HCT116 (cell line): ENCODE data around the gene KLHL35.

ENCODE experiments used
- EZH2 ChIP-seq: fragments of 200-600 bp; sonication (generic); IDR thresholded peaks from 2 replicates; pipeline ENCODE4 v1.6.1; 2017; ENCODE audit warnings: antibody characterized with exemption, mixed run types
- EZH2phosphoT487 ChIP-seq: fragments of 200-600 bp; IDR thresholded peaks from 2 replicates; pipeline ENCODE4 v1.6.1; 2018; ENCODE audit warnings: antibody characterized with exemption, borderline replicate concordance
- TCF7L2 ChIP-seq: IDR thresholded peaks from 2 replicates; pipeline ENCODE4 v1.7.0; 2011; ENCODE audit warnings: borderline replicate concordance, inconsistent platforms; ENCODE audit not compliant: insufficient read depth, insufficient read length; ENCODE audit errors: extremely low read depth
- TF ChIP-seq, protein P1 (sequence below), 3 experiments: fragments of 200-600 bp in 1 of 3; sonication (generic) in 1 of 3; IDR thresholded peaks in 2 of 3; conservative IDR thresholded peaks in 1 of 3; 2 replicates each; pipeline ENCODE4 v1.5.1; 2012 to 2017; ENCODE audit warnings: low read depth in 2 of 3, low read length in 2 of 3, antibody characterized with exemption in 1 of 3, borderline replicate concordance in 1 of 3, control low read depth in 1 of 3, mild to moderate bottlenecking in 1 of 3, mixed read lengths in 1 of 3, mixed run types in 1 of 3, moderate library complexity in 1 of 3; ENCODE audit not compliant: insufficient read depth in 1 of 3

DNA sequence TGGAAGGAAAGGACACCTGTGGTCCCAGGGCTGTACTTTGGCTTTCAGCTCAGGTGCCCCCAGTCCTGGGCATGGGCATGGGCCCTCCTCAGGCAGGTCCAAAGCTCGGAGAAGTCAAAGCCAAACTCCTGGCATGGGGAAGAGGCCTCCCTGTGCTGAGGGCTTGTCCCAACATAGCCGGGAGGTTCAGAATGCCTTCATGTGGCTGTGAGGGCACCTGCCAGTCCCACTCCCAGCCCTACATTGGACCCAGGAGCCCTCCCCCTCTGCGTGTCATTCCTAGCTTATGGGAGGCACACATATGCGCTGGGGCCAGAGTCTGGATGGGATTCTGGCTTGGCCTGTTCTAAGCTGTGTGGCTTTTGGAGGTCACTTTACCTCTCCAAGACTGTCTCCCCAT lies 1.0 kb upstream of the KLHL35 start:
- TF ChIP-seq TCF7L2, result no peak
- TF ChIP-seq EZH2, result no peak
- TF ChIP-seq, protein P1, sequence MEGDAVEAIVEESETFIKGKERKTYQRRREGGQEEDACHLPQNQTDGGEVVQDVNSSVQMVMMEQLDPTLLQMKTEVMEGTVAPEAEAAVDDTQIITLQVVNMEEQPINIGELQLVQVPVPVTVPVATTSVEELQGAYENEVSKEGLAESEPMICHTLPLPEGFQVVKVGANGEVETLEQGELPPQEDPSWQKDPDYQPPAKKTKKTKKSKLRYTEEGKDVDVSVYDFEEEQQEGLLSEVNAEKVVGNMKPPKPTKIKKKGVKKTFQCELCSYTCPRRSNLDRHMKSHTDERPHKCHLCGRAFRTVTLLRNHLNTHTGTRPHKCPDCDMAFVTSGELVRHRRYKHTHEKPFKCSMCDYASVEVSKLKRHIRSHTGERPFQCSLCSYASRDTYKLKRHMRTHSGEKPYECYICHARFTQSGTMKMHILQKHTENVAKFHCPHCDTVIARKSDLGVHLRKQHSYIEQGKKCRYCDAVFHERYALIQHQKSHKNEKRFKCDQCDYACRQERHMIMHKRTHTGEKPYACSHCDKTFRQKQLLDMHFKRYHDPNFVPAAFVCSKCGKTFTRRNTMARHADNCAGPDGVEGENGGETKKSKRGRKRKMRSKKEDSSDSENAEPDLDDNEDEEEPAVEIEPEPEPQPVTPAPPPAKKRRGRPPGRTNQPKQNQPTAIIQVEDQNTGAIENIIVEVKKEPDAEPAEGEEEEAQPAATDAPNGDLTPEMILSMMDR (IDR thresholded peaks at IDR 0.05 in 2 of 3, conservative IDR thresholded peaks at IDR 0.05 in 1 of 3; ENCODE audit: borderline replicate concordance in 1 of 3, insufficient read depth in 1 of 3, low read depth in 2 of 3, low read length in 2 of 3), result no peak
- no peak for TF ChIP-seq EZH2phosphoT487
